ENCODE data around the gene CCDC85B.

The CCDC85B gene

GRCh38 chr11:65917434-65918210, 27.1 kb downstream of the CCDC85B start:
- H3K9me3 Mint-ChIP-seq, result no peaks in the 10 kb centered on the region
- peak overlapping the region; percentile 88 for H3K27ac Mint-ChIP-seq
- peaks cover 60% of the 10 kb centered on the region for H3K4me1 Mint-ChIP-seq (ENCODE audit: low read depth)
- H3K36me3 Mint-ChIP-seq (ENCODE audit: low read depth), result peaks cover 10% of the 10 kb centered on the region
- peak overlapping the region; percentile 92 for H3K4me3 Mint-ChIP-seq
- no peaks in the 10 kb centered on the region for H3K27me3 Mint-ChIP-seq

GRCh38 chr11:65918211-65919140, 28.0 kb downstream of the CCDC85B start, which contains the start of gene C11orf68:
Gene C11orf68, minus strand, starts transcription at chr11:65919062. Its CDS starts 31 bp downstream, at chr11:65919031.
- Mint-ChIP-seq H3K4me1 (ENCODE audit: low read depth) (peaks cover 56% of the 10 kb centered on the region), H3K27me3 (no peaks in the 10 kb centered on the region), H3K27ac (peak within 1 kb of the TSS; percentile 88), H3K4me3 (peak within 1 kb of the TSS; percentile 92), H3K9me3 (no peaks in the 10 kb centered on the region), H3K36me3 (ENCODE audit: low read depth) (peaks cover 18% of the 10 kb centered on the region)

- Mint-ChIP-seq H3K27ac (peak within 1 kb of the TSS; percentile 88), H3K4me1 (ENCODE audit: low read depth) (peaks cover 56% of the 10 kb centered on the region), H3K4me3 (peak within 1 kb of the TSS; percentile 92), H3K27me3 (no peaks in the 10 kb centered on the region), H3K9me3 (no peaks in the 10 kb centered on the region), H3K36me3 (ENCODE audit: low read depth) (peaks cover 20% of the 10 kb centered on the region)
These were observed 28.7 kb downstream of the CCDC85B start, which contains the start of gene DRAP1 for GRCh38 chr11:65919141-65919572. Gene DRAP1, plus strand, starts transcription at chr11:65919426. Its CDS starts 76 bp downstream, at chr11:65919502.

GRCh38 chr11:65919573-65920371, 29.3 kb downstream of the CCDC85B start:
- Mint-ChIP-seq H3K9me3 (no peaks in the 10 kb centered on the region), H3K27ac (peak overlapping the region; percentile 88), H3K27me3 (no peaks in the 10 kb centered on the region), H3K4me1 (ENCODE audit: low read depth) (peaks cover 52% of the 10 kb centered on the region), H3K36me3 (ENCODE audit: low read depth) (peaks cover 20% of the 10 kb centered on the region), H3K4me3 (peak overlapping the region; percentile 92)

GRCh38 chr11:65920372-65920802, 29.9 kb downstream of the CCDC85B start:
- H3K4me1 Mint-ChIP-seq (ENCODE audit: low read depth), result peaks cover 46% of the 10 kb centered on the region

GRCh38 chr11:65921033-65921555, 30.6 kb downstream of the CCDC85B start:
- Mint-ChIP-seq H3K36me3 (ENCODE audit: low read depth) (peaks cover 20% of the 10 kb centered on the region), H3K9me3 (no peaks in the 10 kb centered on the region), H3K27ac (peak overlapping the region; percentile 36), H3K4me1 (ENCODE audit: low read depth) (peaks cover 39% of the 10 kb centered on the region), H3K27me3 (no peaks in the 10 kb centered on the region), H3K4me3 (peak overlapping the region; percentile 92)

More at GRCh38 chr11:65920372-65920802, 29.9 kb downstream of the CCDC85B start:
- Mint-ChIP-seq H3K36me3 (ENCODE audit: low read depth) (peaks cover 20% of the 10 kb centered on the region), H3K27me3 (no peaks in the 10 kb centered on the region), H3K27ac (peak overlapping the region; percentile 88), H3K4me3 (peak overlapping the region; percentile 92), H3K9me3 (no peaks in the 10 kb centered on the region)

GRCh38 chr11:65921876-65922275, 31.4 kb downstream of the CCDC85B start:
- Mint-ChIP-seq H3K4me3 (no peak overlapping the region), H3K36me3 (ENCODE audit: low read depth) (peaks cover 20% of the 10 kb centered on the region), H3K27ac (no peak overlapping the region)

GRCh38 chr11:65922565-65922964, 32.1 kb downstream of the CCDC85B start:
- H3K36me3 Mint-ChIP-seq (ENCODE audit: low read depth), result peaks cover 20% of the 10 kb centered on the region
- peak overlapping the region; percentile 55 for H3K27ac Mint-ChIP-seq
- no peaks in the 10 kb centered on the region for H3K27me3 Mint-ChIP-seq
- H3K9me3 Mint-ChIP-seq, result no peaks in the 10 kb centered on the region
- peaks cover 33% of the 10 kb centered on the region for H3K4me1 Mint-ChIP-seq (ENCODE audit: low read depth)
- H3K4me3 Mint-ChIP-seq, result no peak overlapping the region

More at GRCh38 chr11:65921876-65922275, 31.4 kb downstream of the CCDC85B start:
- Mint-ChIP-seq H3K27me3 (no peaks in the 10 kb centered on the region), H3K4me1 (ENCODE audit: low read depth) (peaks cover 31% of the 10 kb centered on the region), H3K9me3 (no peaks in the 10 kb centered on the region)

- H3K4me3 Mint-ChIP-seq, result no peak overlapping the region
- peaks cover 39% of the 10 kb centered on the region for H3K4me1 Mint-ChIP-seq (ENCODE audit: low read depth)
- H3K27me3 Mint-ChIP-seq, result no peaks in the 10 kb centered on the region
- H3K27ac Mint-ChIP-seq, result peak overlapping the region; percentile 51
- no peaks in the 10 kb centered on the region for H3K9me3 Mint-ChIP-seq
- H3K36me3 Mint-ChIP-seq (ENCODE audit: low read depth), result peaks cover 20% of the 10 kb centered on the region
These were observed 34.9 kb downstream of the CCDC85B start for GRCh38 chr11:65925397-65925796.

- Mint-ChIP-seq H3K27ac (peak overlapping the region; percentile 92), H3K36me3 (ENCODE audit: low read depth) (peaks cover 7% of the 10 kb centered on the region), H3K4me1 (ENCODE audit: low read depth) (peaks cover 45% of the 10 kb centered on the region), H3K9me3 (no peaks in the 10 kb centered on the region), H3K4me3 (peak overlapping the region; percentile 73), H3K27me3 (no peaks in the 10 kb centered on the region)
These were observed 37.5 kb downstream of the CCDC85B start for GRCh38 chr11:65927904-65928397.

GRCh38 chr11:65928667-65929066, 38.2 kb downstream of the CCDC85B start:
- Mint-ChIP-seq H3K9me3 (no peaks in the 10 kb centered on the region), H3K27ac (peak overlapping the region; percentile 92), H3K27me3 (no peaks in the 10 kb centered on the region), H3K4me1 (ENCODE audit: low read depth) (peaks cover 45% of the 10 kb centered on the region), H3K36me3 (ENCODE audit: low read depth) (no peaks in the 10 kb centered on the region), H3K4me3 (peak overlapping the region; percentile 73)

GRCh38 chr11:65931773-65932557, 41.5 kb downstream of the CCDC85B start:
- H3K4me3 Mint-ChIP-seq, result no peak overlapping the region
- no peaks in the 10 kb centered on the region for H3K36me3 Mint-ChIP-seq (ENCODE audit: low read depth)
- H3K4me1 Mint-ChIP-seq (ENCODE audit: low read depth), result peaks cover 44% of the 10 kb centered on the region
- H3K9me3 Mint-ChIP-seq, result no peaks in the 10 kb centered on the region
- no peaks in the 10 kb centered on the region for H3K27me3 Mint-ChIP-seq
- H3K27ac Mint-ChIP-seq, result no peak overlapping the region

GRCh38 chr11:65932558-65932919, 42.1 kb downstream of the CCDC85B start:
- no peaks in the 10 kb centered on the region for H3K27me3 Mint-ChIP-seq
- H3K4me3 Mint-ChIP-seq, result no peak overlapping the region
- no peaks in the 10 kb centered on the region for H3K36me3 Mint-ChIP-seq (ENCODE audit: low read depth)
- no peaks in the 10 kb centered on the region for H3K9me3 Mint-ChIP-seq
- H3K27ac Mint-ChIP-seq, result peak overlapping the region; percentile 36
- H3K4me1 Mint-ChIP-seq (ENCODE audit: low read depth), result peaks cover 38% of the 10 kb centered on the region
